ENCODE measurements around the gene VPS72. TPM values are rescaled to one million over a fixed set of nuclear protein-coding genes. Genes with fewer than 3 reads are reported as not detected.

Gene VPS72
- total and polyA plus RNA-seq, 2 of the 13 experiments (the other 11 are each of a cell fraction or from before 2014, with no cell fraction given) = 33.7 to 34.5 TPM

GRCh38 chr1:151165738-151166504, 24.1 kb downstream of the VPS72 start, which contains the start of the genes LYSMD1 and SCNM1 (continued):
- no peak; the same call in 1 of the 2 replicates for TF ChIP-seq AHDC1 (CRISPR knock-in tag; IDR thresholded peaks at IDR 0.05; ENCODE audit: borderline replicate concordance)
- no peak for TF ChIP-seq ZNF569 (CRISPR knock-in tag; IDR thresholded peaks at IDR 0.05; ENCODE audit: borderline replicate concordance)
- no peak for TF ChIP-seq MTF2 (CRISPR knock-in tag; IDR thresholded peaks at IDR 0.05; ENCODE audit: borderline replicate concordance)
- peak; percentile 94 for TF ChIP-seq ZNF639 (CRISPR knock-in tag; conservative IDR thresholded peaks at IDR 0.05)
- TF ChIP-seq KLF11 (CRISPR knock-in tag; IDR thresholded peaks at IDR 0.05) = peak; percentile 78; the same call in 1 of the 2 replicates
- peak; percentile 85 for TF ChIP-seq ZMYM4 (CRISPR knock-in tag; IDR thresholded peaks at IDR 0.05)
- no peak for TF ChIP-seq ATM (IDR thresholded peaks at IDR 0.05; ENCODE audit: borderline replicate concordance)
- TF ChIP-seq SIX4 (CRISPR knock-in tag; IDR thresholded peaks at IDR 0.05) = peak; percentile 62; the same call in 1 of the 2 replicates
- no peak for TF ChIP-seq PAX8 (CRISPR knock-in tag; IDR thresholded peaks at IDR 0.05; ENCODE audit: borderline replicate concordance)
- 0 out of 2 replicates have a peak, but pooled peaks have one; percentile 56 for TF ChIP-seq ZNF503 (CRISPR knock-in tag; IDR thresholded peaks at IDR 0.05)
- TF ChIP-seq ZNF605 (CRISPR knock-in tag; IDR thresholded peaks at IDR 0.05) = peak; percentile 90
- peak; percentile 77; the same call in 1 of the 2 replicates for TF ChIP-seq SAFB2 (CRISPR knock-in tag; IDR thresholded peaks at IDR 0.05; ENCODE audit: borderline replicate concordance, low read depth)
- peak; percentile 67 for TF ChIP-seq ZKSCAN8 (CRISPR knock-in tag; IDR thresholded peaks at IDR 0.05; ENCODE audit: borderline replicate concordance)
- TF ChIP-seq ZNF484 (CRISPR knock-in tag; IDR thresholded peaks at IDR 0.05; ENCODE audit: borderline replicate concordance, low read depth) = no peak
- no peak for TF ChIP-seq RELA (CRISPR knock-in tag; IDR thresholded peaks at IDR 0.05)
- no peak for TF ChIP-seq ZNF773 (CRISPR knock-in tag; IDR thresholded peaks at IDR 0.05; ENCODE audit: borderline replicate concordance)
- TF ChIP-seq CCAR2 (optimal IDR thresholded peaks at IDR 0.05; ENCODE audit: low read depth, low read length) = no peak
- no peak for TF ChIP-seq FUBP1 (CRISPR knock-in tag; IDR thresholded peaks at IDR 0.05; ENCODE audit: borderline replicate concordance)

Data from HepG2 (cell line).